NCI-H146 treated with DMSO at 0.1 percent for 48 hours (cell line): ENCODE results near the gene KAZN.

Experiments
- DNase-seq: peaks from one replicate; lab custom pipeline; 2025; ENCODE audit not compliant: unreplicated experiment; lab: John Stamatoyannopoulos, UW

Gene KAZN

GRCh38 chr1:14585728-14586127 lies 12.8 kb upstream of the KAZN start:
- DNase-seq = no peak

GRCh38 chr1:14590411-14591180 lies 7.9 kb upstream of the KAZN start:
- no peak for DNase-seq

- no peak for DNase-seq
Measured at GRCh38 chr1:14591600-14591999, 6.9 kb upstream of the KAZN start.

- no peak for DNase-seq
Measured at GRCh38 chr1:14592004-14592631, 6.4 kb upstream of the KAZN start.

DNA sequence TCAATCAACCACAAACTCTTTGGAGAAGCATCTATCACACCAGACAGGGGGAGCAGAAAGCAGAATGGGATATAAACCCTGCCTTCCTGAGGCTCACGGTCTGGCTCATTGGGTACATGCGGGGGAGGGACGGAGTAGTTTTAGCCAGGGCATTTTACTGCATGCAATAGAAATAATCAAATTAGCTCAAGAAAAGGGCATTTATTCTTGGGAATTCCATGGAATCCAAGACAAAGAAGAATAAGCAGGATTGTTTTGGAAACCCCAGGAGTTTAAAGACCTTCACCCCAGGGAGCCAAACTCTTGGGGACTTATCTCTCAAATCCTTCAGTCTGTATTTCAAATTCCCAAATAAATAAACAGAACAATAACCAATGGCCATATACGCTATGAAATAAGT lies 5.2 kb upstream of the KAZN start:
- DNase-seq = no peak

- DNase-seq = no peak
Measured at GRCh38 chr1:14594045-14594444, 4.4 kb upstream of the KAZN start.

DNA sequence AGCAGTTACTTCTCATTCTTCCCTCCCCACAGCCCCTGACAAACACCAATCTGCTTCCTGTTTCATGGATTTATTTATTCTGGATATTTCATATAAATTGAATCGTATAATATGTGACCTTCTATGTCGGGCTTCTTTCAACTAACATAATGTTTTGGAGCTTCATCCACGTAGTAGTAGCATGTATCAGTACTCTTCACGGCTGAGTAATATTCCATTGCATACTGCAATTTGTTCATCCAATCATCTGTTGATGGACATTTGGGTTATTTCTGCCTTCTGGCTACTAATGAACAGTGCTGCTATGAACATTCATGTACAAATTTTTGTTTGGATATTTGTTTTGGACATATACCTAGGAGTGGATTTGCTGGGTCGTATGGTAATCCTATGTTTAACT lies 1.9 kb upstream of the KAZN start:
- DNase-seq = no peak

DNA sequence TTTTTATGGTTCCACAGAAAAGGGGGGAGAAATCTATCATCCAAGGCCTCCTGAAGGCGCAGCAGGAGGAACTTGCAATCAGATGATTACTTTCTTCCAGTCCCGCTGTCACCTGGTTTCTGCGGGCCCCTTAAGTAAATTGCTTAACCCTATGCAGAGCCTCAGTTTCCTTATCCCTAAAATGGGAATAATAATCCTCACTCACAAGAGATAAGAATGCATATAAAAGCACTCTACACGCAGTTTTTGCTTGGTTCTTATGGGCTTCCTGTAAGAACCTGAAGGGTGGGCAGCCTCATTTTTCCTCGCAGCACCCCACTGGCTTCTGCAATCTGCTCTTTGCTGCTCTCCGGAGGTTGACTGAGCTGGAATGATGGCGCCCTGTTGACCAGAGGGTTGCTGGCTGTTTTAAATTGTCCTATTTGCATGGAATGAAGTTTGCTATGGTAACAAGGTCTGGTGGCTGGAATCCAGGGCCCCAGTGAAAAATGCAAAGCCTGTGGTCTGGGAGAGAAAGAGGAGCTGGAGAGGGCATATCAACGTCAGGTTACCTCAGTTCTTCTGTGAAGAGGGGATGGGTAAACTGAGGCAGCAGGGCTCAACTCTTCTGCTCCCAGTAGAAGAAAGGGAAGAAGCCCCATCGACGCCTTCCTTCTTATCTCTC lies 1.0 kb upstream of the KAZN start:
- peak; percentile 21 for DNase-seq

DNA sequence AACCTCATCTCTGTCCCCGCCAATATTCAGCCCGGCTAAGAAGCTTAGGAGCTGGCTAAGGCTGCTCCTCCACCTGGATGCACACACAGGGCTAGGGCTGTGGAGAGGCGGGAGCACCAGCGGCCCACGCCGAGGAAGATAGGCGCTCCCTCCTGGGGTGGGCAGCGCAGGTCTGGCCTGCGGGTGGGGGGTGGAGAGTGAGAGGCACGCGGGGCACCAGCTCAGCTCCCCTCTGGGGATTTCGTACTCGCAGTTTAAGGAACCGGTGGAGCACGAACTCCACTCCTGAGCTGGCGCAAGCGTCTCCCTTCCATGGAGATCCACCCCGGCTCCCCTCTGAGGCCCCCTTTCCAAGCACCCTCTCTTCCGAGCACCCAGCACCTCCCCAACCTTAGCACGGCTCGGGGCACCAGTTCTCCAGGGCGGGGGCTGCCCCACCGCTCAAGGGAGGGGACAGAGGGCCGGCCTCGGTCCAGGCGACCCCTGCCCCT lies 433 bp upstream of the KAZN start:
- DNase-seq = peak; percentile 12

GRCh38 chr1:14599183-14599791 lies 802 bp downstream of the KAZN start:
- no peak for DNase-seq

- no peak for DNase-seq
Measured at GRCh38 chr1:14599800-14600199, 1.3 kb downstream of the KAZN start.

GRCh38 chr1:14600405-14601112 lies 2.1 kb downstream of the KAZN start:
- no peak for DNase-seq

- no peak for DNase-seq
Measured at GRCh38 chr1:14602136-14602535, 3.7 kb downstream of the KAZN start.

GRCh38 chr1:14603645-14604044 lies 5.2 kb downstream of the KAZN start:
- DNase-seq = no peak

GRCh38 chr1:14604414-14604813 lies 5.9 kb downstream of the KAZN start:
- DNase-seq = no peak

GRCh38 chr1:14605945-14606344 lies 7.5 kb downstream of the KAZN start:
- no peak for DNase-seq

DNA sequence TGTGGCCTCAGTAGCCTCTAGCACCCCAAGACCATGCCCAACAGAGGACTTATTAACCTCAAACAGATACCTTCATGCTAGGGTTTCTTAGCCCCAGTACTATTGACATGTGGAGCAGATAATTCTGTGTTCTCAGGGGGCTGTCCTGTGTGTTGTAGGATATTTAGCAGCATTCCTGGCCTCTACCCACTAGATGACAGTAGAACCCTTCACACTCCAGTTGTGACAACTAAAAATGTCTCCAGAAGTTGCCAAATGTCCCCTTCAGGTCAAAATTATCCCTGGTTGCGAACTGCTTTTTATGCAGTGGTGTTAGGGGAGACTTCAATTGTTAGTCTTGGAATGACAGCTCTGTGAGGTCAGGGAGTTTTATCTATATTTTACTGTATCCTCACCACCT lies 8.1 kb downstream of the KAZN start:
- no peak for DNase-seq

GRCh38 chr1:14607295-14607694 lies 8.8 kb downstream of the KAZN start:
- DNase-seq = no peak

DNA sequence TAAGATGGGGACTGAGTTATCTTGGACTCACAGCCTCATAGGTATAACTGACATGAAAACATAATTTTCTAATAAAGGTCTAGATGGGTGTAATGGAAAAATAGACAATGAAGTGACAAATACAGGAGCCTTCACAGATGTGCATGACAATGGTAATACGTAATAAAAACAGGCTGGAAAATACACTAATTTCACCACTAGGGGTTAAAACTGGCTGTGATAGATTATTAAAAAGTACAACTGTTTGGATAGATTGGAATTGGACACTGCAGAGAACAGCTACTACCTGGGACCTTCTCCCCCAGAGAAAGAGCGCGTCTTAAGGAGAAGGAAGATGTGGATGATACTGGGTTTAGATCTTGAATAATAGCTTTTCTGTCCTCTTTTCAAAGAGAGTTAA lies 9.8 kb downstream of the KAZN start:
- no peak for DNase-seq

DNA sequence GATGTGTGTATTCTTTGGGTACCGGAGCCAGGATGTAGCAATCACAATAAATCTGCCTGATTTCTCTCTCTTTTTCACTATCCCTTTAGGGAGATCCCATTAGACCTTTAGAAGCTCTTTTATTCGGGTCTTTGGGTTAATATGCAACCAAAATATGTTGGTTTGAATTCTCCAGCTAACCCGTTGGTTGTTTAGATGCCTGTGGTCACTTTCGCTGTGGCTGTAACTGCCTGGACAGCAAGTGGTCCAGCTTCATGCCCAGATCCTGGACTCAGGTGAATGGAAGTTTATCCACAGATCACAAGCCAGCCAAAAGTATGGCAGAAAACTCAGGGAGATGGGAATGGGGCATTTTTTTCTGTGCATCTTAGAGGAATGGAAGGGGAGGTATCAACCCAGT lies 12.3 kb downstream of the KAZN start:
- DNase-seq = no peak

- DNase-seq = no peak
Measured at GRCh38 chr1:14611792-14612191, 13.3 kb downstream of the KAZN start.
